HL-60/S4 treated with phorbol 12-myristate 13-acetate at 8.2 ng/mL for 4 days and 3 days (cell line): ENCODE data around the gene ZNF277.
"Not testable (repeated sequence)": the region's sequence is repeated elsewhere in the genome, so short reads cannot be mapped to it uniquely, and the experiment has no call there.

Experiments
- in situ Hi-C: fragments of 300-500 bp; cut with MboI; formaldehyde crosslinking; loops from 2 replicates; pipeline ENCODE4 v1.15.0; 2022; ENCODE audit warnings: low sequenced_read_pairs

The ZNF277 gene

DNA sequence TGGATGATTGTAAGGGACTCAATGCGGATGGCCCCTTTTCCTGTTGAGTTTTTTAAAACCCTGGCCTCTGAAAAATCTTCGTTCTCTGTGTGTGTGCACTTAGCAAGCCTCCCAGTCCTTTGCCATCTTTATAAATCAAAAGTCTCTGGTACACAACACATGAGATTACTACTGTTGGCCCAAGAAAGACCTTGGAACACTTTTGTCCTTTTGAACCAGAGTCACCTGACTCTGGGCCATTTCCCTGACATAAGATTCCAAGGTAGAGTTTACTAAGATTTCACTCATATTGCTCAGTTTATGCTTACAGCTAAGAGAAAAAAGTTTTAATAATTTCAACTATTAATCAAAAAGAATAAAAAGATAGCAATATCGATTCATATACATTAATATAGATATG is 179.0 kb downstream of the ZNF277 start:
- in situ Hi-C loops, result no loop called here

DNA sequence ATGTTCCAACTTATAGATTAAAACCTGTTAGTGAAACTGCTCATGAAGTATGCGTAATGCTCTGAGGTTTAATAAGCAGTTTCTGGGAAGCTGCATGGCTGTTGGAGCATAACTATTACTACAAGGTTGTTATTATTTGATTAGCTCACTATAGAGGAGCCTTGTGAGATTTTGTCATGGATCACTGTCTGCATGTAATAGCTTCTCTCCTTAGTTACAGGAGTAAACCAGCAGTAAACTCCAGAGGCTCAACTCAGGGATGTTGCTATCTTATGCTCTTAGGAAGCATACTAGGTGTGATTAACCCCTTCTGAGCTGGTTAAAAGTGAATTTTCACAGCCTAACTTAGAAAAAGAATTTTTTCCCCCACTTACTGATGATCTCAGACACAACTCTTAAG is 180.1 kb downstream of the ZNF277 start:
- in situ Hi-C loops, result no loop called here

DNA sequence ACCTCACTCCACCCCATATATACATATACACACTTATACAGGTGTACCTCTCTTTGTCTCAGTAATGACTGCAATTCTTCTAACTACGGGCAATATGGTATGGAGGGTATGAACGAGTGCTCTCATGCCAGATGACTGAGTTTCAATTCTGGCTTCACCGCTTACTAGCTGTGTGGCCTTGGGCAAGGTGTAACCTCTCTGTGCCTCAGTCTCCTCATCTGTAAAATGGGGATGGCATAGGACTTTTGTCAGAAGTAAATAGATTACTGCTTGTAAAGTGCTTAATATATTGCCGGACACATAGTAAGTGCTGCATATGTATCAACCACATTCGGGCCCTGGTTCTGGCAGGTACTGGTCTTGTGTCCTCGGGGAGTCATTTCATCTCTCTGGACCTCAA is 183.7 kb downstream of the ZNF277 start:
- in situ Hi-C loops, result no loop called here

DNA sequence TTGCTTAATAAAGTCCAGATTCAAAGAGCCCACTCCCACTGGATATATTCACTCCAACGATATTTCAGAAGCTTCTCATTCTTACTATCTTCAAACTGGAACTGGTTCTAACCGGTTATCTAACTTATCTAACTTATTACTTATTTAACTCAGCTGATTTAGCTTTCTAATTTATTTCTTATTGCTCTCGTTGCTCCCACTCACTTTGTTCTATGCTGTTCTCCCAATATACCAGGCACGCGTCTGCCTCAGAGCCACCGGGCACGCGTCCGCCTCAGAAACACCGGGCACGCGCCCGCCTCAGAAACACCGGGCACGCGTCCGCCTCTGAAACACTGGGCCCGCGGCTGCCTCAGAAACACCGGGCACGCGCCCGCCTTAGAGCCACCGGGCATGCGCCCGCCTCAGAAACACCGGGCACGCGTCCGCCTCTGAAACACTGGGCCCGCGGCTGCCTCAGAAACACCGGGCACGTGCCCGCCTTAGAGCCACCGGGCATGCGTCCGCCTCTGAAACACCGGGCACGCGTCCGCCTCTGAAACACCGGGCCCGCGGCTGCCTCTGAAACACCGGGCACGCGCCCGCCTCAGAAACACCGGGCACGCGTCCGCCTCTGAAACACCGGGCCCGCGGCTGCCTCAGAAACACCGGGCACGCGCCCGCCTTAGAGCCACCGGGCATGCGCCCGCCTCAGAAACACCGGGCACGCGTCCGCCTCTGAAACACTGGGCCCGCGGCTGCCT is 184.8 kb downstream of the ZNF277 start:
- in situ Hi-C loops, result not testable (repeated sequence)

DNA sequence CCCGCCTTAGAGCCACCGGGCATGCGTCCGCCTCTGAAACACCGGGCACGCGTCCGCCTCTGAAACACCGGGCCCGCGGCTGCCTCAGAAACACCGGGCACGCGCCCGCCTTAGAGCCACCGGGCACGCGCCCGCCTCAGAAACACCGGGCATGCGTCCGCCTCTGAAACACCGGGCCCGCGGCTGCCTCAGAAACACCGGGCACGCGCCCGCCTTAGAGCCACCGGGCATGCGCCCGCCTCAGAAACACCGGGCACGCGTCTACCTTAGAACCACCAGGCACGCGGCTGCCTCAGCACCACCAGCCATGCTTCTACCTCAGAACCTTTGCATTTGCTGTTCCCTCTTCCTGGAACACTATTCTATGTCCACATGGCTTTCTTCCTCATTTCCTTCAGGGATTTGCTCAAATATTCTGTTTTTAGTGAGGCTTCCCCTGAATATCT is 185.4 kb downstream of the ZNF277 start:
- in situ Hi-C loops, result not testable (repeated sequence)
